Adrenal gland (tissue), 5 donors: ENCODE measurements around the gene SMTNL2.

ENCODE experiments used
- POLR2A ChIP-seq, 2 donors: fragments of 450-650 bp; IDR thresholded peaks; one replicate each; pipeline ENCODE4 v1.6.1; 2017; ENCODE audit warnings: antibody characterized with exemption in 2 of 2, mild to moderate bottlenecking in 2 of 2, moderate library complexity in 1 of 2
- TF ChIP-seq, protein P1 (sequence below), 6 experiments: fragments of 450-650 bp in 4 of 6; fragments of 200-600 bp in 2 of 6; sonication (generic) in 1 of 6; IDR thresholded peaks; 1 replicate in 5 of 6; 2 replicates in 1 of 6; pipeline versions ENCODE4 v1.5.1 to v1.8.0; 2016 to 2021; ENCODE audit warnings: antibody characterized with exemption in 6 of 6, mild to moderate bottlenecking in 2 of 6, moderate library complexity in 1 of 6
- donor health status: DM: no; HTN: no; CAD: no.

GRCh38 chr17:4602041-4602440, 17.7 kb downstream of the SMTNL2 start:
- TF ChIP-seq, protein P1, sequence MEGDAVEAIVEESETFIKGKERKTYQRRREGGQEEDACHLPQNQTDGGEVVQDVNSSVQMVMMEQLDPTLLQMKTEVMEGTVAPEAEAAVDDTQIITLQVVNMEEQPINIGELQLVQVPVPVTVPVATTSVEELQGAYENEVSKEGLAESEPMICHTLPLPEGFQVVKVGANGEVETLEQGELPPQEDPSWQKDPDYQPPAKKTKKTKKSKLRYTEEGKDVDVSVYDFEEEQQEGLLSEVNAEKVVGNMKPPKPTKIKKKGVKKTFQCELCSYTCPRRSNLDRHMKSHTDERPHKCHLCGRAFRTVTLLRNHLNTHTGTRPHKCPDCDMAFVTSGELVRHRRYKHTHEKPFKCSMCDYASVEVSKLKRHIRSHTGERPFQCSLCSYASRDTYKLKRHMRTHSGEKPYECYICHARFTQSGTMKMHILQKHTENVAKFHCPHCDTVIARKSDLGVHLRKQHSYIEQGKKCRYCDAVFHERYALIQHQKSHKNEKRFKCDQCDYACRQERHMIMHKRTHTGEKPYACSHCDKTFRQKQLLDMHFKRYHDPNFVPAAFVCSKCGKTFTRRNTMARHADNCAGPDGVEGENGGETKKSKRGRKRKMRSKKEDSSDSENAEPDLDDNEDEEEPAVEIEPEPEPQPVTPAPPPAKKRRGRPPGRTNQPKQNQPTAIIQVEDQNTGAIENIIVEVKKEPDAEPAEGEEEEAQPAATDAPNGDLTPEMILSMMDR (IDR thresholded peaks at IDR 0.05) = no peak
- TF ChIP-seq POLR2A (IDR thresholded peaks at IDR 0.05) = no peak
